Hepatic stellate cell (primary cell): ENCODE results near the gene RHOB.

Experiments
- DNase-seq: peaks from one replicate; pipeline ENCODE4 v3.0.0; 2011; ENCODE audit warnings: low spot score

RHOB gene

GRCh38 chr2:20496076-20496872, 49.4 kb downstream of the RHOB start:
- DNase-seq = peak; percentile 87

- no peak for DNase-seq
These were observed 50.1 kb downstream of the RHOB start for GRCh38 chr2:20496942-20497341.
